Umbilical cord (tissue), 2 donors: ENCODE data around the gene IFNE. TPM values are rescaled to one million over a fixed set of nuclear protein-coding genes. Genes with fewer than 3 reads are reported as not detected.
A peak's percentile ranks its signal among the peaks of the same experiment; 100 is the strongest.
"Not testable (repeated sequence)": the region's sequence is repeated elsewhere in the genome, so short reads cannot be mapped to it uniquely, and the experiment has no call there.

Source experiments
- DNase-seq: peaks from one replicate; pipeline ENCODE4 v3.0.0-alpha.2; 2015; ENCODE audit warnings: low spot score
- total RNA-seq: library from RNA; depleted of rRNA; stranded (reverse); fragments of >200 nt; gene quantifications from one replicate; pipeline ENCODE4 v1.2.3, GENCODE V29; 2014; ENCODE audit warnings: low replicate concordance; ENCODE audit not compliant: insufficient read depth

Gene IFNE
- total RNA-seq, 1 donor from 2014 or later: 11.1 TPM

DNA sequence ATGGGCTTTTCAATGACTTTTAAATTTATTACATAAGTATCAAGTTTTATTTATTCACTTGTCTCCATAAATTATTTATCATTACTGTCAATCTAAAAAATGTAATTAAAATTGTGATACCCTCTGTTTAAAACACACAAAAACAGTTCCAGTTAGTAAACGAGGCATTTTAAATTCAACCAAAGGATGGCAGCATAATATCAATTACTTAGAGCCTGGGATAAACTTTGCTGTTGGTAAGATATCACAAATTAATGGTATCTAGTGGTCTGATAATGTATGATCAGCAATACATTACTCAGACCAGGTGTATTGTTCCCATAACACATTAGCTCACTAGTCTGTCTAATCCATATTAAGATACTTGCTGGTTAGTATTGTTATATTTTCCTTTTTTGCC, 9.6 kb upstream of the IFNE start:
- no peak for DNase-seq

DNA sequence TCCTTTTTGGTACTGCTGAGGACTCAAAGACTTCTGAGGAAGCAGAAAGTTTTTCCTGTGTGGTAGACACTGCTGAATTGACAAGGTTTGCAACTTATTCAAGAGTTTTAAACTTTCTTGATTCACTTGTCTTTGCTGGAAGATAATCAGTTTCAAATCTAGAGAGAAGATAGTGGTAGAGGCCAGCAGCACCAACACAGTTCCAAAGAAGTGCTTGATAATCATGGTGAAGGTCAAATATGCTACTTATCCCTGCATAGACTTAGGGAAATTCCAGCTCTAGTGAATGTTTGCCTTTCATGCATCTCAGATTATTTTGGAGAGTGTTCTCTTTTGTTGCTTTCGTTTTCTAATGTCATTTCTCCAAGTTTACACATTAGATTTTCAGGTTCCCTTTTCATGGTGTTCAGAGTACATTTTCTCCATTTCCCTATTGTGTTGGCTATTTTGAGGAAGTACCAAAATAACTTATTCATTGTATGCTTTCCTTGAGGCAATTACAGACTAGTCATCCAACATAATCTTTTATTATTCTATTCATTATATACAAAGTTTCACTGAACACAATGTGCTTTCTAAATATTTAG, 550 bp downstream of the IFNE start:
- peak; percentile 6 for DNase-seq

DNA sequence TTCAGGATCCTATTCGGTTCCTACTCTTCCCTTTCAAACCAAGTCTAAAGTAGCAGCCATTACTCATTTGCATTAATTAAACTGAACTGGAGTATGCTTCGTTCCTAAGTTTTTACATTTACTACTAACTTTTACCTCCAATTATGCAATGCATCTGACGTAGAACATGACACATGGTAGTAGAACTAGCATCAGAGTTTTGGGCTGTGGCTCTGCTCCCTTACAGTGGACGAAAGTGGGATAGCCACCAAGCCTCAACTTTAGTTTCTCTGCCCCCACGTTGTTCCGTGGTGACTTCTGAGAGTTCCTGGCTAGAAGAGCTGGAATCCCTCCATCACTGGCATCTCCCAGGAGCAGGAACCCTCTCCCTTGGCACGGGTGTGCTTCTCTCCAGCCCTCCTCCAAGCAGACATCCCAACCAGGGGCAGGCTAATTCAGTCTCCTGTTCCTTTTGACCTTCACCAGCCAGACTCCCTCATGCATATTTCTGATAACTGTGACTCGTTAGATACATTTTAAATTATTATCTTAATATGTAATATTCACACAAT, 2.9 kb downstream of the IFNE start:
- no peak for DNase-seq

DNA sequence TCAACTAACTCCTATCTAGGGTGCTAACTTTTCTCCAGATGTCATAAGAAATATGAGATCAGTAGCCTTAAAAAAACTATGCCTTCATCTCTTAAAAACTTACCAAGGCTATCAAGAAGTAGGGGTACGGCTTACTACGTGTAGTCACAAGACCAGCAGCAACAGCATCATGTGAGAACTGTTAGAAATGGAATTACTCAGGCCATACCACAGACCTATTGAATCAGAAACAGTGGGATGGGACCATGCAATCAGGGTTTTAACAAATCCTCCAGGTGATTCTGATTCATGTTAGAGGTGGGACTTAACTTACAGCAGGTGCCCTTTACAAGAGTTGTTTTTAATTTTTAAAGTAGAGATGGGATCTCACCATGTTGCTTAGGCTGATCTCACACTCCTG, 4.6 kb downstream of the IFNE start:
- DNase-seq: no peak

DNA sequence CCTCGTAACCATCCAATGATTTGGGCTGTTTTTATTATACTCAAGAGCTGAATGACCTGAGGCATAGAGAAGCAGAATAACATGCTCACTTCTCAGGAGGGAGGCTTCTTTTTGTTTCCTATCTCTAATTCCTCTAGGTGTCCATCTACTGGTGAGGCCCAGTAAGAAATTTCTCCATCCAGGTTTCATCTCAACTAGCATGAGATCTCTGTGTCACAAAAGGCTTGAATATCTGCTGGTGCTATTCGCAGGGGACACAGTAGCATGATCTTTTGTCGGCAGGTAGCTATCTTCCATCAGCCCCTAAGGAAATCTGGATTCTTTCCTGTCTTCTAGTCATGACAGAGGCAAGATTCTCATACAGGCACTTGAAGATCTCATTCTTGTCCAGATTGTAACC, 8.9 kb downstream of the IFNE start:
- no peak for DNase-seq

DNA sequence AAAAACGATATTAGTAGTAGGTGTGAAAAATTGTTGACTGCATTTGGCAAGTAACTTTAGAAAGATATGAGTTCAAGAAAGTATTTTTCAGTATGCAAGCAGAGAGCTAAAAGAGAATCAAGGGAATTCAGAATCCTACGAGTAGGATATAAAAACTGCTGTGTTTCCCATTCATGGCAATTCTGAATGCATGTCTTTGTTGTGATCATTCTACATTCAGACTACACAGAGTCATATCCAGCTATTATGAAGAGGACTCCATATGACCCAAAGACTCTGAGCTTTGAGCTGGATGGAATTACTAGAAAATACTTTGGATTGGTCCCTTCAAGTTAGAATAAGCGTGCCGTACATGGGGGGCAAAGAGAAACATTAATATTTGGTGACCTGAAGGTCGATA, 12.0 kb downstream of the IFNE start:
- DNase-seq: no peak

DNA sequence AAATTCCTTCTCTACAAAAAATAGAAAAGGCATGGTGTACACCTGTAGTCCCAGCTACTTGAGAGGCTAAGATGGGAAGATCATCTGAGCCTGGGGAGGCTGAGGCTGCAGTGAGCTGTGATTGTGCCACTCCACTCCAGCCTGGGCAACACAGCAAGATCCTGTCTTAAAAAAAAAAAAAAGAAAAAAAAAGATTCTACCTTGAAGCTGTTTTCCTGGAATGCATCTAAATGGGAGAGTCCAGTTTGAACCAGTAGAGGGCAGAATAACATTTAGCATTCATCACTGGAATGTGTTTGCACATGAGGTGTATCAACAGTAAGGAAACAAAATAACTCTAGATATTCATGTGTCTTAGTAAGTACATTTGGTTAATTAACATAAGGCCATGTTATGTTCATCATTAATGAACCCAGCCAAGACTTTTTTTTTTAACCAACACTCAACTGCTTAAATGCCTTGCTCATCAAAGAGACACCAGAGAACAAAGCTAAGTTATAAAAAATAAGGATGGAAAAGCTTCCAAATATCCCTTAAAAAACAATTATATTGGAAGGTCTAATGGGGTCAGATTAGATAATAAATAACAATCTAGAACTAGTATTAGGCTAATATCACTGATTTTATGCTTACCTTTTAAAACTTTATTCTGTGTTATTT, 16.1 kb downstream of the IFNE start:
- DNase-seq: peak; percentile 40

DNA sequence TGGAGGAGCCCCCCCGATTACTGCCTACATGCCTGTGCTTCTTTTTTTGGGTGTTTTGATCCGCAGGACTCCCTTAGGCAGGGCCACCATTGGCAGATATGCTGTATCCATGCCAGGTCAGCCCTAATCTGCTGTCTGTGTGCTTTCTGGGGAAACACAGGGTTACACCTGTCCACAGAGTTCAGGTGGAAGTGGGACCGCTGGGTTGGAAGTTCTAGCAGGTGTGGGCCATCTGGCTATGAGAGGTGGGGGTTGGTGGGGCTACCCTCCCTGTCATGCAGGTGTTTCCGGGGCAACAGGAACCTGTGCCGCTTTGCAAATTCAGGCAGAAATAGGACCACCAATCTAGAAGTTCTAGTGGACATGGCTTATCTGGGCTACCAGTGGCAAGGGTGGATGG, 17.0 kb downstream of the IFNE start:
- DNase-seq: no peak

DNA sequence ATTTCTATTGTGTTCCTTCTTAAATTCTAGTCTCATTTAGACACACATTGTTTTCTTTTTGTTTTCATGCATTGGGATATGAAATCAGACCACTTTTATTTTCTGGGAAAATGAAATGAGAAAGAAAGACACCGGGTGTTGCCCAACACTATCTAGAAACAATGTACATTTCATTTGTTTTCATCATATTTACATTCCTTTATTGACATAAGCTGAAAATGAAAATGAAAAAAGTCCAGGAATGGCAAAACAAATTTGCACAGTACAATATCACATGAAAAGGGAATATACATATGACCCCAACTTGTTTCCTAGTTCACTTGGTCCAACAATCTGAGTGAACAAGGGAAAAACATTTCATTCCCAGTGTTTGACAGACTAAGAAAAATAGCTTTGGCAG, 20.7 kb downstream of the IFNE start:
- no peak for DNase-seq

DNA sequence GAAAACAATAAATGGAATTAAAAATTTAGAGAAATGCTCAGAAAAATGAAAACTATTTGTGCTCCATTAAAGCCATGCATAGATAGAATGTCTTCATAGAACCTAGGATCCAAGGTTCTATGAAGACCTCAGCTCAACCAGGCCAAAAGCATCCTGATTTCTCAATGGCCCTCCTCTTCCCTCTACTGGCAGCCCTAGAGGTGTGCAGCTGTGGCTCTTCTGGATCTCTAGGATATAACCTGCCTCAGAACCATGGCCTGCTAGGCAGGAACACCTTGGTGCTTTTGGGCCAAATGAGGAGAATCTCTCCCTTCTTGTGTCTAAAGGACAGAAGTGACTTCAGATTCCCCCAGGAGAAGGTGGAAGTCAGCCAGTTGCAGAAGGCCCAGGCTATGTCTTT, 26.8 kb downstream of the IFNE start:
- peak; percentile 3 for DNase-seq

DNA sequence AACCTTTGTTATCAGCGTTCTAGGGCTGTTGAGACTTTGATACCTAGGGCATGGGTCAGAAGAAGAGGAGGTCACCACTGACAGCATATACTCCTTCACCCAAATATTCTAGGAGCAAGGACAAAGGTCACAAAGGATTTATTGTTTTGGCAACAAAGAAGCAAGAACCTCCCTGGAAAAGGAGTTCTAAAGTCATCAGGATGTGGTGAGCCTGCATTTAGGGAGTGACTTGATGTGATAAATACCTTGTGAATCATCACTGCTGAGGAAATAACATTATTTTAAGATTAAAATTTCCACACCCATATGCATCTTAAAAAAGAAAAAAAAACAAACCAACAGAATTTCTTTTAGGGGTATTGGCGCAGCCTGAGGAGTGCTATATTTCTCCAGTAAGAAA, 28.0 kb downstream of the IFNE start:
- DNase-seq: no peak

DNA sequence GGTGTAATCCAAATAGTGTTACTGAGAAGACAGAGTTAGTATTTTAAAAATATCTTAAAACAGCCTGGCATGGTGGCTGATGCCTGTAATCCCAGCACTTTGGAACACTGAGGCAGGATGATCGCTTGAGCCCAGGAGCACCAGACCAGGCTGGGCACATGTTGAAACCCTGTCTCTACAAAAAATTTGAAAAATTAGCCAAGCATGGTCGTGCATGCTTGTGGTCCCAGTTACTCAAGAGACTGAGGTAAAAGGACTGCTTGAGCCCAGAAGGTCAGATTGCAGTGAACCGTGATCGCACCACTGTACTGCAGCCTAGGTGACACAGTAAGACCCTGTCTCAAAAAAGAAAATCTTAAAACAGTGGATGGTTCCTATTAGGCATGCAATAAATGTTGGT, 29.4 kb downstream of the IFNE start:
- no peak for DNase-seq

DNA sequence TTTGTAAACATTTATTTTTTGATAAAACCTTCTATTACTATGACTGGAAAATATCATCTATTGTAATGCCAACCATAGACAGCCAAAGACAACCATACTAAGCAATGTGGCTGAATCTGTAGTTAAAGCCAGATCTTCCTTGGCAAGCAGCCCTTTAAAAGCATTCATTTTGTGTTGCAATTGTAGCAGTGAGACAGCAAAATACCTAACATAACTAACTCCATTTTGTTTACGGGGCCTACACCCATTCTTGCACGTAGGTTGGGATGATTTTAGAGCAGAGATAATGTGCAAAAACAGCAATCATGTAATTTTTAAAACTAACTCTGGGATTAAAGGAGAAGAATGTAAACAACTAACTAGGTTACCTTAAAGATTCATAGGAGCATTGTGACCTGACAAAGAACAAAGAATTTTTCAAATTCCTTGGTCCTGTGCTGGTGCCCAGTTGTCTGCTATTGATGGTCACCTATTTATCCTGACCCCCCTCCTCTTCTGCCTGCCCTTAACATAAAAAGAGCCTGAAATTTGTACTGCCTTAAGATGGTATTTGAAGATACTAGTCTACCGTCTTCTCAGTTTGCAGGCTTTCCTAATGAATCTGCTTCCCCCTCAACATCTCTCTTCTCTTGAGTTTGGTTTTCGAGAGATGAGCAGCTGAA, 31.2 kb downstream of the IFNE start:
- peak; percentile 2 for DNase-seq

DNA sequence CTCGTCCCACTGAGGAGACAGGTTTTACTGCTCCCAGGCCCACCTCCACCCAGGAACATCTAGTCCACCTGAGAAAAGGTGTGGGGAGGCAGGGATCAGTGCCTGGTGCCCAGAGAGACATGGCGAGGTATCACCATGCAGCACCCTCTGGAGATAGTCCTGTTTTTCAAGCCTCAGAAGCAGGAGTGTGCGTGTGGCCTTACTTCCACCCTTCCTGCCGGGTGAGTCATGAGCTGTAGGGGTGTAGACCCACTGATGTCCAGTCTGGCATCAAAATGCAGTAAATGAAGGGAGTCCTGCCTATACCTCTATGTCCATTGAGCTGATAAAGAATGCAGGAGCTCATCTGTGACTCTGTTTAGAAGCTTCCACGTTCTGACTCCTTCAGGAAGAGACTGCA, 32.8 kb downstream of the IFNE start:
- DNase-seq: not testable (repeated sequence)

DNA sequence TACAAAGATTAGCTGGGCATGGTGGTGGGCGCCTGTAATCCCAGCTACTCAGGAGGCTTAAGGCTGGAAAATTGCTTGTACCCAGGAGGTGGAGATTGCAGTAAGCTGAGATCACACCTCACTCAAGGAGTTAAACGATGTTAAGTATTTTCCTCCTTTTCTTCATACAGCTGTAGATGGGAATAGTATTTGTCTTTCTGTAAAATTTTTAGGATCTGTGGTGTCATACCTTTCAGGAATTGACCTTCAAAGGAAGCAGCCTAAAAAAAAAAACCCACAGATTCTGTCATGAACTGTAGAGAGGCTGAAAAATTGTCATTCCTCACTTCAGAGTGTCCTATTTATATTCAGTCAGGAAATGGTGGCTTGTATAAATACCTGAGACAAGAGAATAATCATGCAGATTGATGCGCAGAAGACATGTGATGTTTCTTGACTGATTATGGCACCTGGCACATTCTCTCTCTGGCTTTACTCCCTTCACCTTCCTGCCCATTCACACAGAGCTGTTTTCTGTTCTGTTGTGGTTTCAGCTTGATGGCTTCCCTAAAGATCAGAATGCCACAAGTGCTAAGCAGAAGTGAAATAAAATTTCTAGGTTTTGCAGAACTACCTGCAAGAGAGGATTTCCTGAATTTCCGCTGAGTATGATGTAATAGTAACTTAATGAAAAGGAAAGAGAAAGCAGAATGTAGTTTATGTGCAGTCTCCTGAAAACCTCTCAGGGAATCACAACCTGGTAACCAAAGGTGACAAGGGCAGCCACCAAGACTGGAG, 38.1 kb downstream of the IFNE start:
- peak; percentile 2 for DNase-seq

DNA sequence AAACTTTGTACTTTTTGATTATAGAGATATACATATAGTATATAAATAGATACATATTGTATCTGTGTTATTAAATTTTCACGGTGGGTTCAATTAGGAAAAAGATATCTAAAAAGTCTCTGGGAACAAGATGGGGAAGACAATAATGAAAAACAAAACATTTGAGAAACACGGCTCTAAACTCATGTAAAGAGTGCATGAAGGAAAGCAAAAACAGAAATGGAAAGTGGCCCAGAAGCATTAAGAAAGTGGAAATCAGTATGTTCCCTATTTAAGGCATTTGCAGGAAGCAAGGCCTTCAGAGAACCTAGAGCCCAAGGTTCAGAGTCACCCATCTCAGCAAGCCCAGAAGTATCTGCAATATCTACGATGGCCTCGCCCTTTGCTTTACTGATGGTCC, 42.0 kb downstream of the IFNE start, which contains the start of gene IFNA1:
TSS of gene IFNA1 (plus strand) at position 301 of the 400 bp plus-strand sequence. CDS start at position 370, 69 bp downstream.
- no peak for DNase-seq

DNA sequence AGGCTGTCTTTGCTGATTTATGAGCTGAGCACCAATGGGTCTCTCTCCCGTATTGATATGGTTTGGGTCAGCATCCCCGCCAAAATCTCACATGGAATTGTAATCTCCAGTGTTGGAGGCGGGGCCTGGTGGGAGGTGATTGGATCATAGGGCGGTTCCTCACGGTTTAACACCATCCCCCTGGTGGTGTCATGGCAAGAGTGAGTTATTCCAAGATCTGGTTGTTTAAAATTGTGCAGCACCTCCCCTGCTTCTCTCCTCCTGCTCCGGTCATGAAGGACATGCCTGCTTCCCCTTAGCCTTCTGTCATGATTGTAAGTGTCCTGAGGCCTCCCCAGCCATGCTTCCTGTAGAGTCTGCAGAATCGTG, 47.1 kb downstream of the IFNE start:
- not testable (repeated sequence) for DNase-seq

DNA sequence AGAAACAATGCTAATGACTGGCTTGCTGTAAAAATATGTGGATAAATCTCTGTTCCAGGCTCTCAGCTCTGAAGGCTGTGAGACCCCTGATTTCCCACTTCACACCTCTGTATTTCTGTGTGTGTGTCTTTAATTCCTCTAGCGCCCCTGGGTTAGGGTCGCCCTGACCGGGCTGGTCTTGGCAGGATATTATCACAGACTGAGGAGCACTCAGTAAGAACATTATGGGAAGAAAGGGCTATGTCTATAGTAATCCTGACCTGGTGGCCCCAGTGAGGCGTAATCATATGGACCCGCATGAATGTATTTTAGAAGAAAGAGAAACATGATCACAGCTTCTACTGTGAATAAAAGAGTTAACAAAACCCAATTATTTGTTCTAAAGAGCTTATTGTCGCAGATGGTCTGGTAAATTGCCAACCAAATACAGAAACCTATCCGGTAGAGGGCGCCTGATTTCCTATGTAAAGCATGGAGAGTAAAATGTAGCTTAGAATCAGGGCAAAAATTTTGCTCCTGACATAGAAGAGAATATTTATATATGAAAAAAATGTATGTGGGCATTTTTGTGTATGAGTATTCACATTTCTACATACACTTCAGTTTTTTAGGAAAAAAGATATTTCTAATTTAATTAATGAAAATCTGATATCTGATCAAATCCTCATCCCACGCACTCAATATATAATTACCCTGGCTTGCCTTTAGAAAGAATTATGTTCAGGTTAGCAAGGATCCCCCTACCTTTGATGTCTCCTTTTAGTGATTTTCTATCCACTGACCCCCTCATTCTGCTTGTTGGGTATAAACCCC, 47.7 kb downstream of the IFNE start:
- DNase-seq: peak; percentile 31

DNA sequence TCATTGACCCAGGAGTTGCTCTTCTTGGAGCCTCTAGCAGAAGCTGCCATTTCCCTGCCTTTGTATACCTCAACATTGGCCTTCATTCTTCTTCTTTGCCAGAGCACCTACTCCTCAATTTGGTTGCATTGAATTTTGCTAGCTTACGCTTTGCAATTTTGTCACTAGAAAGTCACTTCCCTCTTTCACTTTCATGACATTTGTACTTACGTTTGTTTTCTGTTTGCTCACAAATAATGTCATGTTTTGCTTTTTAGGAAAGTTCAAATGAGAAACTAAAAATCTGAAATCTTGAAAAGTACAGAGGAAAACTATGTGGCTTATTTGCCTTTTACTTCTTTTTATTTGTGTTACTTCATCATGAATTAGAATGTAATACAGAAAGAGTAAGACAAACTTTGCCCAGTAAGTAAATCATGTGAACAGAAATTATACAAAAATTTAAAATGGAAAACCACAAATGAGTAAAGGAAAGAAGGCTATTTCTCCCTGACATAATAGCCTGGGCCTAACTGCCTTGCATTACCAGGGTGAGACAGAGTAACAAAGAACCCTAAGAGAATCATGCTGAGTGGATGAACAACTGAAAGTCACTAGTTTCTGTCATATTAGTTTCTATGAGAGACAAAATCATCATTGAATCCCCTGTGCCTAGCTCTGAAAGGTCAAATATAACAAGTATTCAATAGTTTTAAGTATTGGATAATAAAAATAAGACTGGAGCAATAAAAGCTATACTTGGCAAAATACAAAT, 49.3 kb downstream of the IFNE start:
- no peak for DNase-seq
